SK-N-SH treated with all-trans-retinoic acid at 6 μM for 48 hours (cell line): Measurements from ENCODE around the gene GRM7.

Source experiments
- BACH2 ChIP-seq: fragments of 250-450 bp; sonication (Bioruptor Pico); IDR thresholded peaks from 2 replicates; pipeline ENCODE4 v1.9.0; 2021; ENCODE audit warnings: mild to moderate bottlenecking, borderline replicate concordance
- GLIS3 ChIP-seq: fragments of 250-450 bp; sonication (Bioruptor Pico); IDR thresholded peaks from 2 replicates; pipeline ENCODE4 v1.5.0; 2020; ENCODE audit warnings: mild to moderate bottlenecking, moderate library complexity
- ISL1 ChIP-seq: fragments of 250-450 bp; sonication (Bioruptor Pico); IDR thresholded peaks from 2 replicates; pipeline ENCODE4 v2.1.2; 2022; ENCODE audit warnings: mild to moderate bottlenecking, moderate library complexity
- OSR1 ChIP-seq: fragments of 250-450 bp; sonication (Bioruptor Pico); IDR thresholded peaks from 2 replicates; pipeline ENCODE4 v1.8.0; 2022; ENCODE audit warnings: moderate library complexity, mild to moderate bottlenecking, inconsistent platforms
- RARB ChIP-seq: fragments of 250-450 bp; sonication (Bioruptor Pico); IDR thresholded peaks from 2 replicates; pipeline ENCODE4 v1.8.0; 2021; ENCODE audit warnings: mild to moderate bottlenecking, moderate library complexity
- ZFP30 ChIP-seq: fragments of 450-650 bp; formaldehyde crosslinking; IDR thresholded peaks from 2 replicates; pipeline ENCODE4 v1.5.0; 2022; ENCODE audit warnings: mild to moderate bottlenecking, moderate library complexity
- ZNF565 ChIP-seq: fragments of 450-650 bp; formaldehyde crosslinking; conservative IDR thresholded peaks from 2 replicates; pipeline ENCODE4 v1.5.0; 2020; ENCODE audit warnings: low read depth, mild to moderate bottlenecking, moderate library complexity
- ZNF70 ChIP-seq: fragments of 450-650 bp; formaldehyde crosslinking; IDR thresholded peaks from 2 replicates; pipeline ENCODE4 v1.5.0; 2020; ENCODE audit warnings: mild to moderate bottlenecking, moderate library complexity
- TF ChIP-seq, protein P1 (sequence below): fragments of 250-450 bp; sonication (Bioruptor Pico); IDR thresholded peaks from 2 replicates; pipeline ENCODE4 v1.8.0; 2020; ENCODE audit warnings: mild to moderate bottlenecking, moderate library complexity, borderline replicate concordance
- TF ChIP-seq, protein P2 (sequence below): fragments of 250-450 bp; sonication (Bioruptor Pico); IDR thresholded peaks from 2 replicates; pipeline ENCODE4 v1.8.0; 2021; ENCODE audit warnings: low read depth, mild to moderate bottlenecking, moderate library complexity, borderline replicate concordance
- TF ChIP-seq, protein P3 (sequence below): fragments of 250-450 bp; sonication (Bioruptor Pico); IDR thresholded peaks from 2 replicates; pipeline ENCODE4 v1.5.1; 2020; ENCODE audit warnings: low read depth, mild to moderate bottlenecking, moderate library complexity

DNA sequence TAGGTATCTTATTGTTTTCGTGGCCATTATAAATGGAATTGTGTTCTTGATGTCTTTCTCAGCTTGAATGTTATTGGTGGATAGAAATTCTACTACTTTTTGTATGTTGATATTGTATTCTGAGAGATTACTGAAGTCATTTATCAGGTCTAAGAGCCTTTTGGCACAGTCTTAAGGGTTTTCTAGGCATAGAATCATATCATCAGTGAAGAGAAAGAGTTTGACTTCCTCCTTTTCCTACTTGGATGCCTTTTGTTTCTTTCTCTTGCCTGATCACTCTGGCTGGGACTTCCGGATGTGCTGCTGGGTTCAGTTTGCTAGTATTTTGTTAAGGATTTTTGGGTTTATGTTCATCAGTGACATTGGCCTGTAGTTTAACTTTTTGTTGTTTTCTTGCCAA lies 527.1 kb downstream of the GRM7 start:
- no peak for TF ChIP-seq OSR1
- TF ChIP-seq BACH2, result no peak
- TF ChIP-seq ZFP30 (CRISPR knock-in tag), result no peak
- no peak for TF ChIP-seq ISL1 (CRISPR knock-in tag)
- no peak for TF ChIP-seq ZNF565
- TF ChIP-seq, protein P1, sequence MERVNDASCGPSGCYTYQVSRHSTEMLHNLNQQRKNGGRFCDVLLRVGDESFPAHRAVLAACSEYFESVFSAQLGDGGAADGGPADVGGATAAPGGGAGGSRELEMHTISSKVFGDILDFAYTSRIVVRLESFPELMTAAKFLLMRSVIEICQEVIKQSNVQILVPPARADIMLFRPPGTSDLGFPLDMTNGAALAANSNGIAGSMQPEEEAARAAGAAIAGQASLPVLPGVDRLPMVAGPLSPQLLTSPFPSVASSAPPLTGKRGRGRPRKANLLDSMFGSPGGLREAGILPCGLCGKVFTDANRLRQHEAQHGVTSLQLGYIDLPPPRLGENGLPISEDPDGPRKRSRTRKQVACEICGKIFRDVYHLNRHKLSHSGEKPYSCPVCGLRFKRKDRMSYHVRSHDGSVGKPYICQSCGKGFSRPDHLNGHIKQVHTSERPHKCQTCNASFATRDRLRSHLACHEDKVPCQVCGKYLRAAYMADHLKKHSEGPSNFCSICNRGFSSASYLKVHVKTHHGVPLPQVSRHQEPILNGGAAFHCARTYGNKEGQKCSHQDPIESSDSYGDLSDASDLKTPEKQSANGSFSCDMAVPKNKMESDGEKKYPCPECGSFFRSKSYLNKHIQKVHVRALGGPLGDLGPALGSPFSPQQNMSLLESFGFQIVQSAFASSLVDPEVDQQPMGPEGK (CRISPR knock-in tag), result no peak
- TF ChIP-seq, protein P2, sequence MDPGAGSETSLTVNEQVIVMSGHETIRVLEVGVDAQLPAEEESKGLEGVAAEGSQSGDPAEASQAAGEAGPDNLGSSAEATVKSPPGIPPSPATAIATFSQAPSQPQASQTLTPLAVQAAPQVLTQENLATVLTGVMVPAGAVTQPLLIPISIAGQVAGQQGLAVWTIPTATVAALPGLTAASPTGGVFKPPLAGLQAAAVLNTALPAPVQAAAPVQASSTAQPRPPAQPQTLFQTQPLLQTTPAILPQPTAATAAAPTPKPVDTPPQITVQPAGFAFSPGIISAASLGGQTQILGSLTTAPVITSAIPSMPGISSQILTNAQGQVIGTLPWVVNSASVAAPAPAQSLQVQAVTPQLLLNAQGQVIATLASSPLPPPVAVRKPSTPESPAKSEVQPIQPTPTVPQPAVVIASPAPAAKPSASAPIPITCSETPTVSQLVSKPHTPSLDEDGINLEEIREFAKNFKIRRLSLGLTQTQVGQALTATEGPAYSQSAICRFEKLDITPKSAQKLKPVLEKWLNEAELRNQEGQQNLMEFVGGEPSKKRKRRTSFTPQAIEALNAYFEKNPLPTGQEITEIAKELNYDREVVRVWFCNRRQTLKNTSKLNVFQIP (CRISPR knock-in tag), result no peak
- TF ChIP-seq RARB (CRISPR knock-in tag), result no peak
- TF ChIP-seq ZNF70 (CRISPR knock-in tag), result no peak
- no peak for TF ChIP-seq GLIS3 (CRISPR knock-in tag)
- TF ChIP-seq, protein P3, sequence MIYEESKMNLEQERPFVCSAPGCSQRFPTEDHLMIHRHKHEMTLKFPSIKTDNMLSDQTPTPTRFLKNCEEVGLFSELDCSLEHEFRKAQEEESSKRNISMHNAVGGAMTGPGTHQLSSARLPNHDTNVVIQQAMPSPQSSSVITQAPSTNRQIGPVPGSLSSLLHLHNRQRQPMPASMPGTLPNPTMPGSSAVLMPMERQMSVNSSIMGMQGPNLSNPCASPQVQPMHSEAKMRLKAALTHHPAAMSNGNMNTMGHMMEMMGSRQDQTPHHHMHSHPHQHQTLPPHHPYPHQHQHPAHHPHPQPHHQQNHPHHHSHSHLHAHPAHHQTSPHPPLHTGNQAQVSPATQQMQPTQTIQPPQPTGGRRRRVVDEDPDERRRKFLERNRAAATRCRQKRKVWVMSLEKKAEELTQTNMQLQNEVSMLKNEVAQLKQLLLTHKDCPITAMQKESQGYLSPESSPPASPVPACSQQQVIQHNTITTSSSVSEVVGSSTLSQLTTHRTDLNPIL (CRISPR knock-in tag), result no peak
